ENCODE measurements around the gene F3. TPM values are rescaled to one million over a fixed set of nuclear protein-coding genes. Genes with fewer than 3 reads are reported as not detected.

F3 gene
- total and polyA plus RNA-seq, 9 of the 15 experiments (the other 6 are each of a cell fraction or from before 2014, with no cell fraction given): 0.24 to 0.28 TPM; not detected in 7

DNA sequence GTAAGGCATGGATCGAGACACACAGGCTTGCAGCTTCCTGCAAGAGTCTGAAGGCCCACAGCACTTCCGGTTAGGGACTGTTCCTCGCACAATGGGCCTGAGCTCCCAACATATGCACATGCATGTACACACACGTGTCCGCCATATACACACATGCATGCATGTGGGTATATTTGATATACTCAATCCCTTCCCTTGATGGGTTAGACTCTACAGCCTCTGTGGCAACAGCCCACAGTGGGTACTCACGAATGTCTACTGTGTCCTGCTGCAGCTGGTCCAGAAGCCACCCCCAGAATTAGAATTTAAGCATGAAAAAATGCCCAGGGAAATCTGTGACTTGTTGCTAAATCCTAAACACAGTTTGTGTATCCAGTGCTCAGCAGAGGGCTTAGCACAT, 9.9 kb downstream of the F3 start:
- Histone ChIP-seq H3K79me2 (ENCODE audit: control insufficient read depth, insufficient read depth, low read length) (no peaks in the 10 kb centered on the region), H3K27me3 (ENCODE audit: control insufficient read depth in 2 of 2, insufficient read depth in 2 of 2, low read length in 2 of 2) (peaks cover 15 to 28% of the 10 kb centered on the region in 2 experiments), H3K9ac (ENCODE audit: insufficient read depth in 1 of 2, low read depth in 2 of 2, low read length in 2 of 2) (no peak overlapping the region), H3K9me1 (ENCODE audit: control insufficient read depth, insufficient read depth, low read length) (no peaks in the 10 kb centered on the region), H3K4me3 (no peak overlapping the region), H3K27ac (ENCODE audit: extremely low read depth, low read depth, low read length) (no peak overlapping the region), H4K20me1 (replicated peaks; ENCODE audit: control insufficient read depth, insufficient read depth, low read length) (no peaks in the 10 kb centered on the region), H3K4me1 (replicated peaks in 1 of 2; ENCODE audit: control insufficient read depth in 2 of 2, insufficient read depth in 2 of 2, low read length in 2 of 2) (no peaks in the 10 kb centered on the region), H3K4me2 (ENCODE audit: insufficient read depth, low read length) (no peak overlapping the region), H3K36me3 (ENCODE audit: control insufficient read depth, insufficient read depth, low read length) (no peaks in the 10 kb centered on the region), H3K9me3 (replicated peaks; ENCODE audit: control insufficient read depth, insufficient read depth, low read depth, low read length) (no peaks in the 10 kb centered on the region), H2AFZ (ENCODE audit: low read depth, low read length) (no peak overlapping the region)
- BruUV-seq (replicated peaks): no TSS peak
- ChIA-PET POLR2A (no interaction called here), CTCF (ENCODE audit: low intra/inter-chr PET ratio) (no interaction called here)
- 0% methylated on average over 6 of the region's 6 CpGs for WGBS (ENCODE audit: insufficient coverage, low coverage, missing lambda C conversion rate)
- FAIRE-seq (no peak), ATAC-seq (no peak), DNase-seq (ENCODE audit: extremely low read depth in 1 of 4, low spot score in 3 of 4) (no peak)
- in situ Hi-C loops (cut with MboI): no loop called here
- intact Hi-C loops (cut with micrococcal nuclease): no loop called here
- TF ChIP-seq MED1 (CRISPR knock-in tag; IDR thresholded peaks at IDR 0.05; ENCODE audit: borderline replicate concordance) (no peak), NCOA6 (IDR thresholded peaks at IDR 0.05) (no peak), NR4A1 (CRISPR knock-in tag; IDR thresholded peaks at IDR 0.05) (no peak), NR4A1 (tag; IDR thresholded peaks at IDR 0.05) (no peak), ZNF76 (CRISPR knock-in tag; IDR thresholded peaks at IDR 0.05; ENCODE audit: borderline replicate concordance) (no peak), HNRNPL (IDR thresholded peaks at IDR 0.05; ENCODE audit: low read depth, low read length) (no peak), ZNF507 (tag; conservative IDR thresholded peaks at IDR 0.05) (no peak), CCAR2 (IDR thresholded peaks at IDR 0.05; ENCODE audit: low read depth, low read length) (no peak), SPI1 (IDR thresholded peaks at IDR 0.05; ENCODE audit: borderline replicate concordance, low read depth, low read length) (no peak), SETDB1 (IDR thresholded peaks at IDR 0.05; ENCODE audit: low read length) (no peak), RBM15 (IDR thresholded peaks at IDR 0.05; ENCODE audit: insufficient read depth, low read length) (no peak), CSDE1 (IDR thresholded peaks at IDR 0.05) (no peak), SLC30A9 (CRISPR knock-in tag; IDR thresholded peaks at IDR 0.05) (no peak), DNMT1 (IDR thresholded peaks at IDR 0.05) (no peak), ZEB2 (IDR thresholded peaks at IDR 0.05) (no peak)
- TF ChIP-seq, protein P1, sequence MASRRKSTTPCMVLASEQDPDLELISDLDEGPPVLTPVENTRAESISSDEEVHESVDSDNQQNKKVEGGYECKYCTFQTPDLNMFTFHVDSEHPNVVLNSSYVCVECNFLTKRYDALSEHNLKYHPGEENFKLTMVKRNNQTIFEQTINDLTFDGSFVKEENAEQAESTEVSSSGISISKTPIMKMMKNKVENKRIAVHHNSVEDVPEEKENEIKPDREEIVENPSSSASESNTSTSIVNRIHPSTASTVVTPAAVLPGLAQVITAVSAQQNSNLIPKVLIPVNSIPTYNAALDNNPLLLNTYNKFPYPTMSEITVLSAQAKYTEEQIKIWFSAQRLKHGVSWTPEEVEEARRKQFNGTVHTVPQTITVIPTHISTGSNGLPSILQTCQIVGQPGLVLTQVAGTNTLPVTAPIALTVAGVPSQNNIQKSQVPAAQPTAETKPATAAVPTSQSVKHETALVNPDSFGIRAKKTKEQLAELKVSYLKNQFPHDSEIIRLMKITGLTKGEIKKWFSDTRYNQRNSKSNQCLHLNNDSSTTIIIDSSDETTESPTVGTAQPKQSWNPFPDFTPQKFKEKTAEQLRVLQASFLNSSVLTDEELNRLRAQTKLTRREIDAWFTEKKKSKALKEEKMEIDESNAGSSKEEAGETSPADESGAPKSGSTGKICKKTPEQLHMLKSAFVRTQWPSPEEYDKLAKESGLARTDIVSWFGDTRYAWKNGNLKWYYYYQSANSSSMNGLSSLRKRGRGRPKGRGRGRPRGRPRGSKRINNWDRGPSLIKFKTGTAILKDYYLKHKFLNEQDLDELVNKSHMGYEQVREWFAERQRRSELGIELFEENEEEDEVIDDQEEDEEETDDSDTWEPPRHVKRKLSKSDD (conservative IDR thresholded peaks at IDR 0.05; ENCODE audit: low read length): no peak
- TF ChIP-seq, protein P2, sequence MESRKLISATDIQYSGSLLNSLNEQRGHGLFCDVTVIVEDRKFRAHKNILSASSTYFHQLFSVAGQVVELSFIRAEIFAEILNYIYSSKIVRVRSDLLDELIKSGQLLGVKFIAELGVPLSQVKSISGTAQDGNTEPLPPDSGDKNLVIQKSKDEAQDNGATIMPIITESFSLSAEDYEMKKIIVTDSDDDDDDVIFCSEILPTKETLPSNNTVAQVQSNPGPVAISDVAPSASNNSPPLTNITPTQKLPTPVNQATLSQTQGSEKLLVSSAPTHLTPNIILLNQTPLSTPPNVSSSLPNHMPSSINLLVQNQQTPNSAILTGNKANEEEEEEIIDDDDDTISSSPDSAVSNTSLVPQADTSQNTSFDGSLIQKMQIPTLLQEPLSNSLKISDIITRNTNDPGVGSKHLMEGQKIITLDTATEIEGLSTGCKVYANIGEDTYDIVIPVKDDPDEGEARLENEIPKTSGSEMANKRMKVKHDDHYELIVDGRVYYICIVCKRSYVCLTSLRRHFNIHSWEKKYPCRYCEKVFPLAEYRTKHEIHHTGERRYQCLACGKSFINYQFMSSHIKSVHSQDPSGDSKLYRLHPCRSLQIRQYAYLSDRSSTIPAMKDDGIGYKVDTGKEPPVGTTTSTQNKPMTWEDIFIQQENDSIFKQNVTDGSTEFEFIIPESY (CRISPR knock-in tag; IDR thresholded peaks at IDR 0.05): no peak
- TF ChIP-seq, protein P3, sequence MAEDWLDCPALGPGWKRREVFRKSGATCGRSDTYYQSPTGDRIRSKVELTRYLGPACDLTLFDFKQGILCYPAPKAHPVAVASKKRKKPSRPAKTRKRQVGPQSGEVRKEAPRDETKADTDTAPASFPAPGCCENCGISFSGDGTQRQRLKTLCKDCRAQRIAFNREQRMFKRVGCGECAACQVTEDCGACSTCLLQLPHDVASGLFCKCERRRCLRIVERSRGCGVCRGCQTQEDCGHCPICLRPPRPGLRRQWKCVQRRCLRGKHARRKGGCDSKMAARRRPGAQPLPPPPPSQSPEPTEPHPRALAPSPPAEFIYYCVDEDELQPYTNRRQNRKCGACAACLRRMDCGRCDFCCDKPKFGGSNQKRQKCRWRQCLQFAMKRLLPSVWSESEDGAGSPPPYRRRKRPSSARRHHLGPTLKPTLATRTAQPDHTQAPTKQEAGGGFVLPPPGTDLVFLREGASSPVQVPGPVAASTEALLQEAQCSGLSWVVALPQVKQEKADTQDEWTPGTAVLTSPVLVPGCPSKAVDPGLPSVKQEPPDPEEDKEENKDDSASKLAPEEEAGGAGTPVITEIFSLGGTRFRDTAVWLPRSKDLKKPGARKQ (CRISPR knock-in tag; IDR thresholded peaks at IDR 0.05): no peak

All from K562 (cell line).